ENCODE measurements around the gene GLIPR1.

DNA sequence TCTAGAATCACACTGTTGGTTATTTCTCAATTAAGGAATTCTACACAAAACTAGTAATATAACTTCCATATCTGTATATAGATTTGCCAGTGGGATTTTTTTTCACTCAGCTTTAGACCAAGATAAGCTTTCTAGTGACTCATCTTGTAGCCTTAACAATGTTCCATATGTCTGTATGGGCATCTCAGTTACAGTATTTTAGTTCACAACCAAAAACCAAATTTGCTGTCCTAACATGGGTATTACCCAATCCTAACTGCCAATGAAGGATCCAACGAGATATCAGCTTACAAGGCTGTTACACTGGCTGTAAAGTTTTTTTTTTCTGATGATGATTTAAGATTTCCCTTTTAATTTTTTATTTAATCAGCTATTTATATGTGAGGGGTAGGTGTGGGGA is 62.4 kb downstream of the GLIPR1 start:
- TF ChIP-seq, protein P1, sequence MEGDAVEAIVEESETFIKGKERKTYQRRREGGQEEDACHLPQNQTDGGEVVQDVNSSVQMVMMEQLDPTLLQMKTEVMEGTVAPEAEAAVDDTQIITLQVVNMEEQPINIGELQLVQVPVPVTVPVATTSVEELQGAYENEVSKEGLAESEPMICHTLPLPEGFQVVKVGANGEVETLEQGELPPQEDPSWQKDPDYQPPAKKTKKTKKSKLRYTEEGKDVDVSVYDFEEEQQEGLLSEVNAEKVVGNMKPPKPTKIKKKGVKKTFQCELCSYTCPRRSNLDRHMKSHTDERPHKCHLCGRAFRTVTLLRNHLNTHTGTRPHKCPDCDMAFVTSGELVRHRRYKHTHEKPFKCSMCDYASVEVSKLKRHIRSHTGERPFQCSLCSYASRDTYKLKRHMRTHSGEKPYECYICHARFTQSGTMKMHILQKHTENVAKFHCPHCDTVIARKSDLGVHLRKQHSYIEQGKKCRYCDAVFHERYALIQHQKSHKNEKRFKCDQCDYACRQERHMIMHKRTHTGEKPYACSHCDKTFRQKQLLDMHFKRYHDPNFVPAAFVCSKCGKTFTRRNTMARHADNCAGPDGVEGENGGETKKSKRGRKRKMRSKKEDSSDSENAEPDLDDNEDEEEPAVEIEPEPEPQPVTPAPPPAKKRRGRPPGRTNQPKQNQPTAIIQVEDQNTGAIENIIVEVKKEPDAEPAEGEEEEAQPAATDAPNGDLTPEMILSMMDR (IDR thresholded peaks at IDR 0.05), result no peak
- TF ChIP-seq EP300 (IDR thresholded peaks at IDR 0.05), result no peak
